Measurements from ENCODE around the gene STAT2. TPM values are rescaled to one million over a fixed set of nuclear protein-coding genes. Genes with fewer than 3 reads are reported as not detected.
"Not testable (repeated sequence)": the region's sequence is repeated elsewhere in the genome, so short reads cannot be mapped to it uniquely, and the experiment has no call there.

Gene STAT2
- total and polyA plus RNA-seq, 2 of the 13 experiments (the other 11 are each of a cell fraction or from before 2014, with no cell fraction given), result 43.5 to 84.6 TPM

DNA sequence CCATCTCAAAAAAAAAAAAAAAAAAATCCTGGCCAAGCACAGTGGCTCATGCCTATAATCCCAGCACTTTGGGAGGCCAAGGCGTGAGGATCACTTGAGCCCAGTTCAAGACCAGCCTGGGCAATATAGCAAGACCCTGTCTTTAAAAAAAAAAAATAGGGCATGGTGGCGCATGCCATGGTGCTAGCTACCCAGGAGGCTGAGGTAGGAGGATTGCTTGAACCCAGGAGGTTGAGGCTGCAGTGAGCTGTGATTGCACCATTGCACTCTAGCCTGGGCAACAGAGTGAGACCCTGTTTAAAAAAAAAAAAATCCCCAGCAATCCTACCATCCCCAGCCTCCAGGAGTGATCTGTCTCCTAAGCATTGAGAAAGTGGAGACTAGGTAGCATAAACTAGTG lies 17.6 kb downstream of the STAT2 start:
- H4K20me1 ChIP-seq (ENCODE audit: insufficient read depth, low read length); H3K4me3 ChIP-seq (replicated peaks in 1 of 3; ENCODE audit: insufficient read depth in 1 of 3, low read depth in 2 of 3, low read length in 3 of 3); DNase-seq (ENCODE audit: low spot score); CTCF ChIA-PET (ENCODE audit: low intra/inter-chr PET ratio, low total read pairs); H2AFZ ChIP-seq (ENCODE audit: low read length); H3K79me2 ChIP-seq (ENCODE audit: insufficient read depth, low read length); H3K9ac ChIP-seq (ENCODE audit: insufficient read depth, low read depth, low read length); in situ Hi-C loops (cut with HindIII; ENCODE audit: extremely low pct_ligation_motif_present, low pct_unique_long_range_greater_than_20kb); H3K4me2 ChIP-seq (ENCODE audit: low read depth, low read length); ATAC-seq; H3K27ac ChIP-seq (ENCODE audit: extremely low read length, insufficient read depth, low read length); FAIRE-seq; intact Hi-C loops (cut with micrococcal nuclease; ENCODE audit: unreplicated experiment); H3K9me3 ChIP-seq (ENCODE audit: low read length); BruUV-seq (replicated peaks); H3K27me3 ChIP-seq (ENCODE audit: control insufficient read depth in 1 of 2, insufficient read depth in 2 of 2, low read length in 2 of 2): not testable (repeated sequence)
- H3K36me3 ChIP-seq (replicated peaks in 1 of 2; ENCODE audit: control insufficient read depth in 1 of 2, insufficient read depth in 2 of 2, low read length in 2 of 2), result peaks cover 5 to 31% of the 10 kb centered on the region in 2 experiments
- 100% methylated on average over 2 of the region's 2 CpGs for WGBS (ENCODE audit: low lambda C conversion rate)
- POLR2A ChIA-PET, result interaction anchor here (0.7 to 2.6 kb wide), 4 partner anchors 9 to 122 kb away, joined by 3 to 22 read pairs (median 4); partner anchors contain the start of gene STAT2
- H3K4me1 ChIP-seq (ENCODE audit: insufficient read depth, low read length), result peaks cover 36% of the 10 kb centered on the region
- peak; percentile 35; the same call in 1 of the 2 replicates for TF ChIP-seq ZNF121 (CRISPR knock-in tag; IDR thresholded peaks at IDR 0.05)

DNA sequence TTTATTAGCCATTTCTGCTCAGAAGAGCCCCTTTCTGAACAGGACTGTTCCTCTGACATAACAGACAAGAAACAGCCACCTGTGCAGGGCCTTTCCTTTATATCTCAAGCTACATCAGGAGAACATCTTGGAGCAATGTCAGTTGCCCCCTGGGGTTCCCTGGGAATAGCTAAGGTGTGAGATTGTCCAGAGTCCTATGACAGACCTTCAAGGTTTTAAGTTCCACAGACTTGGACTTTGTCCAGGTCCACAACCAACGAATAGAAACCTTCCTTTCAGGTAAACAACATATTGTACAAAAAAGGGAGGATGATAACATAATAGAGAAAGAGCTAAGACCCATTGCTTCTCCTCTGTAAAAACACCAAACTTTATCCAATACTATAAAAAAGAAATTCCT lies 18.3 kb downstream of the STAT2 start:
- H2AFZ ChIP-seq (ENCODE audit: low read length), result no peak overlapping the region
- peak overlapping the region; percentile 43 for H3K27ac ChIP-seq (ENCODE audit: extremely low read length, insufficient read depth, low read length)
- TF ChIP-seq RFX1 (IDR thresholded peaks at IDR 0.05) (no peak), SP2 (CRISPR knock-in tag; IDR thresholded peaks at IDR 0.05) (no peak), ATAD3A (CRISPR knock-in tag; IDR thresholded peaks at IDR 0.05) (no peak), KAT7 (CRISPR knock-in tag; IDR thresholded peaks at IDR 0.05; ENCODE audit: borderline replicate concordance) (no peak), KLF16 (CRISPR knock-in tag; IDR thresholded peaks at IDR 0.05) (no peak), GATAD2A (CRISPR knock-in tag; IDR thresholded peaks at IDR 0.05) (no peak), ZFP41 (CRISPR knock-in tag; IDR thresholded peaks at IDR 0.05; ENCODE audit: borderline replicate concordance) (no peak), ZNF841 (CRISPR knock-in tag; IDR thresholded peaks at IDR 0.05; ENCODE audit: borderline replicate concordance) (no peak), NCOA5 (CRISPR knock-in tag; IDR thresholded peaks at IDR 0.05) (no peak)
- ChIA-PET POLR2A (interaction anchor here (0.6 to 2.6 kb wide), 5 partner anchors 17 to 123 kb away, joined by 3 to 22 read pairs (median 3); partner anchors contain the start of genes CNPY2 and STAT2), CTCF (ENCODE audit: low intra/inter-chr PET ratio, low total read pairs) (no interaction called here)
- H3K79me2 ChIP-seq (ENCODE audit: insufficient read depth, low read length), result no peaks in the 10 kb centered on the region
- no peak for ATAC-seq
- 13% methylated on average over 1 of the region's 1 CpG for WGBS (ENCODE audit: low lambda C conversion rate)
- H4K20me1 ChIP-seq (ENCODE audit: insufficient read depth, low read length), result no peaks in the 10 kb centered on the region
- H3K27me3 ChIP-seq (ENCODE audit: control insufficient read depth in 1 of 2, insufficient read depth in 2 of 2, low read length in 2 of 2), result no peaks in the 10 kb centered on the region
- H3K36me3 ChIP-seq (replicated peaks in 1 of 2; ENCODE audit: control insufficient read depth in 1 of 2, insufficient read depth in 2 of 2, low read length in 2 of 2), result peaks cover 4 to 27% of the 10 kb centered on the region in 2 experiments
- H3K4me2 ChIP-seq (ENCODE audit: low read depth, low read length), result no peak overlapping the region
- H3K9ac ChIP-seq (ENCODE audit: insufficient read depth, low read depth, low read length), result no peak overlapping the region
- H3K4me1 ChIP-seq (ENCODE audit: insufficient read depth, low read length), result peaks cover 36% of the 10 kb centered on the region
- no peaks in the 10 kb centered on the region for H3K9me3 ChIP-seq (ENCODE audit: low read length)
- no TSS peak for BruUV-seq (replicated peaks)
- no peak overlapping the region for H3K4me3 ChIP-seq (replicated peaks in 1 of 3; ENCODE audit: insufficient read depth in 1 of 3, low read depth in 2 of 3, low read length in 3 of 3)
- FAIRE-seq, result no peak
- in situ Hi-C loops (cut with HindIII; ENCODE audit: extremely low pct_ligation_motif_present, low pct_unique_long_range_greater_than_20kb), result no loop called here
- intact Hi-C loops (cut with micrococcal nuclease; ENCODE audit: unreplicated experiment), result no loop called here
- no peak for DNase-seq (ENCODE audit: low spot score)
